ENCODE measurements around the gene LDLRAD4. TPM values are rescaled to one million over a fixed set of nuclear protein-coding genes. Genes with fewer than 3 reads are reported as not detected.

Gene LDLRAD4
- total and polyA plus RNA-seq, 9 of the 15 experiments (the other 6 are each of a cell fraction or from before 2014, with no cell fraction given) = 0.01 TPM; not detected in 8

DNA sequence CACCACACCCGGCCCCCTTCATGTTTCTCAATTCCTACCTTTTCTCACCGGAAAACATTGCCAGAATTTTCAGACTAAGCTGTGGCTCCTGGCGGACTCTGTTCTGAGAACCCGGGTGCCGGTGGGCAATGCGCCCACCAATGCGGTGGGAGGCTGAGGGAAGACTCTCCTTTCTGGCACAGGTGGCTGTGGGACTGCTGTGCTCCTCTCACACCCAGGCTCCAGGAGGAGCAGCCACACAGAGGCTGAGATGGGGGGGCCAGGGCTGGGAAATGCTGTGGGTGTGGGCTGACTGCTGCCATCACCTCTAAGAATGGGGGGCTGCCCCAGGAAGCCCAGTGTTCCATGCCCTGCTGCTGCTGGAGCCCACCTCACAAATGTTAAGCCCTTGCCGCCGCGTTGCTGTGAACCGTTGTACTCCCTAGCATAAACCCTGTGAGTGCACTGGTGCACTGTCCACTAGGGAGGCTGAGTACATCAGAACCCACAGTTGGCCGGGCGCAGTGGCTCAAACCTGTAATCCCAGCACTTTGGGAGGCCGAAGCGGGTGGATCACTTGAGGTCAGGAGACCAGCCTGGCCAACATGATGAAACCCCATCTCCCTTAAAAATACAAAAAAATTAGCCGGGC, 152.6 kb downstream of the LDLRAD4 start:
- intact Hi-C loops (cut with micrococcal nuclease) (no loop called here), in situ Hi-C loops (cut with MboI) (no loop called here)
- CTCF ChIA-PET (ENCODE audit: low intra/inter-chr PET ratio) = no interaction called here
- BruUV-seq (replicated peaks) = no TSS peak
- POLR2A ChIA-PET = no interaction called here
- Histone ChIP-seq H3K27me3 (ENCODE audit: control insufficient read depth in 2 of 2, insufficient read depth in 2 of 2, low read length in 2 of 2) (peaks cover 22 to 55% of the 10 kb centered on the region in 2 experiments; a peak in 3 of 5 replicates), H3K4me2 (ENCODE audit: insufficient read depth, low read length) (no peak overlapping the region), H4K20me1 (replicated peaks; ENCODE audit: control insufficient read depth, insufficient read depth, low read length) (0 out of 2 replicates have a peak, but pooled peaks cover 2% of the 10 kb centered on the region), H2AFZ (ENCODE audit: low read depth, low read length) (no peak overlapping the region), H3K36me3 (ENCODE audit: control insufficient read depth, insufficient read depth, low read length) (no peaks in the 10 kb centered on the region), H3K4me3 (no peak overlapping the region), H3K9me1 (ENCODE audit: control insufficient read depth, insufficient read depth, low read length) (no peaks in the 10 kb centered on the region), H3K9ac (ENCODE audit: insufficient read depth in 1 of 2, low read depth in 2 of 2, low read length in 2 of 2) (no peak overlapping the region), H3K79me2 (ENCODE audit: control insufficient read depth, insufficient read depth, low read length) (no peaks in the 10 kb centered on the region), H3K9me3 (replicated peaks; ENCODE audit: control insufficient read depth, insufficient read depth, low read depth, low read length) (no peaks in the 10 kb centered on the region), H3K27ac (ENCODE audit: extremely low read depth, low read depth, low read length) (no peak overlapping the region), H3K4me1 (replicated peaks in 1 of 2; ENCODE audit: control insufficient read depth in 2 of 2, insufficient read depth in 2 of 2, low read length in 2 of 2) (no peaks in the 10 kb centered on the region)
- no peak for DNase-seq (ENCODE audit: extremely low read depth in 1 of 4, low spot score in 3 of 4)
- no peak for ATAC-seq
- FAIRE-seq = no peak
- WGBS (ENCODE audit: insufficient coverage, low coverage, missing lambda C conversion rate) = 2% methylated on average over 16 of the region's 16 CpGs
- TF ChIP-seq ZNF212 (CRISPR knock-in tag; IDR thresholded peaks at IDR 0.05) (no peak), SPI1 (IDR thresholded peaks at IDR 0.05; ENCODE audit: borderline replicate concordance, low read depth, low read length) (no peak), SMAD1 (IDR thresholded peaks at IDR 0.05; ENCODE audit: low read depth, low read length, partially characterized antibody) (no peak), HDAC6 (IDR thresholded peaks at IDR 0.05; ENCODE audit: low read depth, low read length) (no peak), JUN (IDR thresholded peaks at IDR 0.05; ENCODE audit: borderline replicate concordance, low read depth, low read length) (no peak), JUN (CRISPR knock-in tag; IDR thresholded peaks at IDR 0.05; ENCODE audit: borderline replicate concordance) (no peak), ZNF740 (CRISPR knock-in tag; IDR thresholded peaks at IDR 0.05) (no peak), ZNF740 (tag; IDR thresholded peaks at IDR 0.05) (no peak), NUFIP1 (IDR thresholded peaks at IDR 0.05; ENCODE audit: partially characterized antibody) (no peak), IRF1 (CRISPR knock-in tag; IDR thresholded peaks at IDR 0.05; ENCODE audit: borderline replicate concordance) (no peak), TBL1XR1 (IDR thresholded peaks at IDR 0.05; ENCODE audit: low read length in 2 of 2) (no peak)
- TF ChIP-seq, protein P1, sequence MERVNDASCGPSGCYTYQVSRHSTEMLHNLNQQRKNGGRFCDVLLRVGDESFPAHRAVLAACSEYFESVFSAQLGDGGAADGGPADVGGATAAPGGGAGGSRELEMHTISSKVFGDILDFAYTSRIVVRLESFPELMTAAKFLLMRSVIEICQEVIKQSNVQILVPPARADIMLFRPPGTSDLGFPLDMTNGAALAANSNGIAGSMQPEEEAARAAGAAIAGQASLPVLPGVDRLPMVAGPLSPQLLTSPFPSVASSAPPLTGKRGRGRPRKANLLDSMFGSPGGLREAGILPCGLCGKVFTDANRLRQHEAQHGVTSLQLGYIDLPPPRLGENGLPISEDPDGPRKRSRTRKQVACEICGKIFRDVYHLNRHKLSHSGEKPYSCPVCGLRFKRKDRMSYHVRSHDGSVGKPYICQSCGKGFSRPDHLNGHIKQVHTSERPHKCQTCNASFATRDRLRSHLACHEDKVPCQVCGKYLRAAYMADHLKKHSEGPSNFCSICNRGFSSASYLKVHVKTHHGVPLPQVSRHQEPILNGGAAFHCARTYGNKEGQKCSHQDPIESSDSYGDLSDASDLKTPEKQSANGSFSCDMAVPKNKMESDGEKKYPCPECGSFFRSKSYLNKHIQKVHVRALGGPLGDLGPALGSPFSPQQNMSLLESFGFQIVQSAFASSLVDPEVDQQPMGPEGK (CRISPR knock-in tag; IDR thresholded peaks at IDR 0.05; ENCODE audit: borderline replicate concordance) = no peak
- TF ChIP-seq, protein P2, sequence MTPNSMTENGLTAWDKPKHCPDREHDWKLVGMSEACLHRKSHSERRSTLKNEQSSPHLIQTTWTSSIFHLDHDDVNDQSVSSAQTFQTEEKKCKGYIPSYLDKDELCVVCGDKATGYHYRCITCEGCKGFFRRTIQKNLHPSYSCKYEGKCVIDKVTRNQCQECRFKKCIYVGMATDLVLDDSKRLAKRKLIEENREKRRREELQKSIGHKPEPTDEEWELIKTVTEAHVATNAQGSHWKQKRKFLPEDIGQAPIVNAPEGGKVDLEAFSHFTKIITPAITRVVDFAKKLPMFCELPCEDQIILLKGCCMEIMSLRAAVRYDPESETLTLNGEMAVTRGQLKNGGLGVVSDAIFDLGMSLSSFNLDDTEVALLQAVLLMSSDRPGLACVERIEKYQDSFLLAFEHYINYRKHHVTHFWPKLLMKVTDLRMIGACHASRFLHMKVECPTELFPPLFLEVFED (CRISPR knock-in tag; conservative IDR thresholded peaks at IDR 0.05) = no peak

All from K562 (cell line).